GM06990 (cell line): ENCODE measurements around the gene VSTM4.

Source experiments
- DNase-seq: peaks from one replicate; pipeline ENCODE4 v3.0.0-alpha.2; 2011; ENCODE audit not compliant: insufficient read length; ENCODE audit errors: extremely low read depth
- H3K27me3 ChIP-seq: replicated peaks from 2 replicates; pipeline ENCODE4 v1.6.0; 2011; ENCODE audit warnings: low read length; ENCODE audit not compliant: control insufficient read depth, insufficient read depth
- H3K36me3 ChIP-seq: 2 replicates; pipeline ENCODE4 v1.5.1; 2011; ENCODE audit warnings: low read length; ENCODE audit not compliant: control insufficient read depth, insufficient read depth
- H3K4me3 ChIP-seq: replicated peaks from 2 replicates; pipeline ENCODE4 v1.5.1; 2011; ENCODE audit warnings: low read depth, mild to moderate bottlenecking, control low read depth, low read length
- TF ChIP-seq, protein P1 (sequence below): IDR thresholded peaks from 2 replicates; pipeline ENCODE4 v1.5.1; 2011; ENCODE audit warnings: low read length, control low read depth, mild to moderate bottlenecking, inconsistent platforms; ENCODE audit not compliant: insufficient read depth, poor library complexity, severe bottlenecking

The VSTM4 gene

GRCh38 chr10:49161411-49161997 lies 46.2 kb upstream of the VSTM4 start:
- Histone ChIP-seq H3K27me3 (no peaks in the 10 kb centered on the region), H3K36me3 (0 out of 2 replicates have a peak, but pooled peaks cover 2% of the 10 kb centered on the region), H3K4me3 (no peak overlapping the region)
- DNase-seq, result no peak
- TF ChIP-seq, protein P1, sequence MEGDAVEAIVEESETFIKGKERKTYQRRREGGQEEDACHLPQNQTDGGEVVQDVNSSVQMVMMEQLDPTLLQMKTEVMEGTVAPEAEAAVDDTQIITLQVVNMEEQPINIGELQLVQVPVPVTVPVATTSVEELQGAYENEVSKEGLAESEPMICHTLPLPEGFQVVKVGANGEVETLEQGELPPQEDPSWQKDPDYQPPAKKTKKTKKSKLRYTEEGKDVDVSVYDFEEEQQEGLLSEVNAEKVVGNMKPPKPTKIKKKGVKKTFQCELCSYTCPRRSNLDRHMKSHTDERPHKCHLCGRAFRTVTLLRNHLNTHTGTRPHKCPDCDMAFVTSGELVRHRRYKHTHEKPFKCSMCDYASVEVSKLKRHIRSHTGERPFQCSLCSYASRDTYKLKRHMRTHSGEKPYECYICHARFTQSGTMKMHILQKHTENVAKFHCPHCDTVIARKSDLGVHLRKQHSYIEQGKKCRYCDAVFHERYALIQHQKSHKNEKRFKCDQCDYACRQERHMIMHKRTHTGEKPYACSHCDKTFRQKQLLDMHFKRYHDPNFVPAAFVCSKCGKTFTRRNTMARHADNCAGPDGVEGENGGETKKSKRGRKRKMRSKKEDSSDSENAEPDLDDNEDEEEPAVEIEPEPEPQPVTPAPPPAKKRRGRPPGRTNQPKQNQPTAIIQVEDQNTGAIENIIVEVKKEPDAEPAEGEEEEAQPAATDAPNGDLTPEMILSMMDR, result peak; percentile 11

DNA sequence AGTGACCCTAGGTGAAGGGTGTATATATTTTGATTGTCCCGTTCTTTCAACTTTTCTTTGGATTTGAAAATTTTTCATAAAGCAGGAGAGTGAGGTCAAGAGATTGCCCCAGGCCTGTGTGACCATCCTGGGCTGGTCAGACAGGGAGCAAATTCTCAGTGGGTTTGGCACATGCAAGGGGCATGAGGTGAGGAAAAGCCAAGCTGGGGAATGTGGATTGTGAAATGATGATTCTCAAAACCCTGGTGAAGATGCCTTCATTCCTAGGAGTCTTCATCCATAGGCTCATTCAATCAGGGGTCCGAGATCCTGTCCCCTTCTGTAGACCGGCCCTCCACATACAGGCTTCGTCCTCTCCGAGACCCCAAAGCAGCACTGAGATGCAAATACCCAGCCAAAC lies 45.5 kb upstream of the VSTM4 start:
- Histone ChIP-seq H3K36me3 (0 out of 2 replicates have a peak, but pooled peaks cover 2% of the 10 kb centered on the region), H3K4me3 (no peak overlapping the region), H3K27me3 (no peaks in the 10 kb centered on the region)
- DNase-seq, result no peak
- TF ChIP-seq, protein P1, result no peak

GRCh38 chr10:49160110-49160509 lies 44.8 kb upstream of the VSTM4 start:
- no peaks in the 10 kb centered on the region for H3K27me3 ChIP-seq

DNA sequence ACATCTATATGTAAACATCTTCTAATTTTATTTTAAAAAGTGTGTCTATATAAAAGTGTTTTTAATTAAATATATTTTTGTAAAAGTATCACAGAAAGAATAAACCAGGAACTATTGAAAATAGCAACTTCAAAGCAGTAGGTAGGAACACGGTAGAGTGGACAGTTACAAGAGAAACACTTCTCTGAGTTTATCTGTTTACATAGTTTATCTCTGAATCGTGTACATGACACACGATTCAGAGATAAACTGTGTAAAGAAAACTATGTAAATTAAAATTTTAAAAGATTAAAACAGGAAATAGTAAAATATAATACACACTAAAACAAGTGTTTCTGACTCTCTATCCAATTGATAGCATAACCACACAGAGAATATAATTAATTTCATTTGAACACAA lies 43.6 kb upstream of the VSTM4 start:
- no peaks in the 10 kb centered on the region for H3K27me3 ChIP-seq
- TF ChIP-seq, protein P1, result no peak
- no peaks in the 10 kb centered on the region for H3K36me3 ChIP-seq
- no peak overlapping the region for H3K4me3 ChIP-seq
- no peak for DNase-seq

More at GRCh38 chr10:49160110-49160509, 44.8 kb upstream of the VSTM4 start:
- no peaks in the 10 kb centered on the region for H3K36me3 ChIP-seq
- no peak overlapping the region for H3K4me3 ChIP-seq
- no peak for DNase-seq
- TF ChIP-seq, protein P1, result no peak

GRCh38 chr10:49158404-49158803 lies 43.1 kb upstream of the VSTM4 start:
- Histone ChIP-seq H3K27me3 (no peaks in the 10 kb centered on the region), H3K4me3 (no peak overlapping the region), H3K36me3 (no peaks in the 10 kb centered on the region)
- TF ChIP-seq, protein P1, result no peak
- DNase-seq, result no peak

DNA sequence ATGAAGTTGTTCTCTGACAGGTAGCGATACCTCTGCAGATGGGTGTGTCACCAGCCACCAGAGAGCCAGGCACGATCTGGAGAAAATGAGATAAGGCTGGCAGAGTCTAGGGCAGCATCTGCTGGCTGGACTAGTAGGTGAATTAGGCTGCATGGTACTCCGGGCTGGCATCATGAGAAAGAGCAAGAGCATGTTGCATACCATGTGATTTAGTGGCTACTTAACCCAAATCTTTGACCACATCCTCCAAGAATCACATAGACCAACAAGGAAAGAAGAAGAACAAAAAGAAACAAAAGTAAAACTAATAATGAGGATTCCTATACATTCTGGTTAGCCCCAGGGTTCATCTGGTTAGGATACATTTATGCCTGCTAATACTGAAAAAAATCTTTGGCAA lies 41.9 kb upstream of the VSTM4 start:
- H3K27me3 ChIP-seq, result no peaks in the 10 kb centered on the region; the same call in 1 of the 2 replicates
- DNase-seq, result no peak
- no peaks in the 10 kb centered on the region for H3K36me3 ChIP-seq
- TF ChIP-seq, protein P1, result no peak
- H3K4me3 ChIP-seq, result no peak overlapping the region
